ENCODE measurements around the gene KIAA1755.

DNA sequence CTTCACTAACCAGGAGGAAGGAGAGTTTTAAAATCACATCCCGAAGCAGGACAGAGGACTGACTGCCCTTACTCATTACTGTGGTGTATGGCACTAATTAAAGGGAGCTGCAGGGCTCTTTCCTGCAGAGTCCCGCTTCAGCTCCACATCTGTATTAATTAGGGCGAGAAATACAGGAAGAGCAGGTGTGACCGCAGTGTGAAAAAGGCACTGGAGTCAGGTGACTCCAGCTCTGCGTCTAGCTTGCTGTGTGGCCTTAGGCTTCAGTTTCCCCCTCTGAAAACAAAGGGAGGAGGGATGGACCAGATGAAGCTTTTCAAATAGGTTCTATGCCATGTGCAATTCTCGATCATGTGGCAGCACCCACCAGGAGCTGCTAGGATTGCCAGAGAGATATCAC is 34.0 kb downstream of the KIAA1755 start:
- no peak for TF ChIP-seq CTCF (IDR thresholded peaks at IDR 0.05)
- no peak for TF ChIP-seq EZH2 (IDR thresholded peaks at IDR 0.05)
- TF ChIP-seq EZH2phosphoT487 (IDR thresholded peaks at IDR 0.05), result no peak

Measured in neural progenitor cell (in vitro differentiated cells).